22Rv1 (cell line): ENCODE results near the gene SLC22A13.
"Not testable (repeated sequence)": the region's sequence is repeated elsewhere in the genome, so short reads cannot be mapped to it uniquely, and the experiment has no call there.

Experiments used
- H3K27ac ChIP-seq: fragments of 450-650 bp; 2 replicates; pipeline ENCODE4 v1.5.1; 2017
- ZFX ChIP-seq: fragments of 450-650 bp; IDR thresholded peaks from 2 replicates; pipeline ENCODE4 v1.6.1; 2017; ENCODE audit warnings: antibody characterized with exemption, borderline replicate concordance
- TF ChIP-seq, protein P1 (sequence below): fragments of 450-650 bp; IDR thresholded peaks from 2 replicates; pipeline ENCODE4 v1.5.1; 2017; ENCODE audit warnings: mild to moderate bottlenecking

Gene SLC22A13

DNA sequence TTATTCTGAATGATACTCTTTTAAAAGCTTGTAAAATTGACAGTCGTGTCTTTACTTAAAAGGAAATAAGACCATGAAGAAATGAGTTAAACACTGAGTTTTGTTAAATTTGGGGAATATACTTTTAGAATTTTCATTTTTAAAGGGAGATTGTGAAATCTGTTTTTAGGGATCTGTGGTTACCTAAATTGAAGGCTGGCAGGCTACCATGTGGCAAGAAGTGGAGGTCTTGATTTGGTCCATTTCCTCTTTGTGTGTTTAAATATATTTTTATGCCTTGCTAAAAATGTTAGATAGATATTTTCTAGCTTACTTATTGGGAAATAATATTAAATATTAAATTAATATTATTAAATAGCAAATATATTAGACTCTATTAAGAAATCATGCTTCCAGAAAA lies 36.6 kb upstream of the SLC22A13 start:
- no peak overlapping the region for H3K27ac ChIP-seq
- TF ChIP-seq, protein P1, sequence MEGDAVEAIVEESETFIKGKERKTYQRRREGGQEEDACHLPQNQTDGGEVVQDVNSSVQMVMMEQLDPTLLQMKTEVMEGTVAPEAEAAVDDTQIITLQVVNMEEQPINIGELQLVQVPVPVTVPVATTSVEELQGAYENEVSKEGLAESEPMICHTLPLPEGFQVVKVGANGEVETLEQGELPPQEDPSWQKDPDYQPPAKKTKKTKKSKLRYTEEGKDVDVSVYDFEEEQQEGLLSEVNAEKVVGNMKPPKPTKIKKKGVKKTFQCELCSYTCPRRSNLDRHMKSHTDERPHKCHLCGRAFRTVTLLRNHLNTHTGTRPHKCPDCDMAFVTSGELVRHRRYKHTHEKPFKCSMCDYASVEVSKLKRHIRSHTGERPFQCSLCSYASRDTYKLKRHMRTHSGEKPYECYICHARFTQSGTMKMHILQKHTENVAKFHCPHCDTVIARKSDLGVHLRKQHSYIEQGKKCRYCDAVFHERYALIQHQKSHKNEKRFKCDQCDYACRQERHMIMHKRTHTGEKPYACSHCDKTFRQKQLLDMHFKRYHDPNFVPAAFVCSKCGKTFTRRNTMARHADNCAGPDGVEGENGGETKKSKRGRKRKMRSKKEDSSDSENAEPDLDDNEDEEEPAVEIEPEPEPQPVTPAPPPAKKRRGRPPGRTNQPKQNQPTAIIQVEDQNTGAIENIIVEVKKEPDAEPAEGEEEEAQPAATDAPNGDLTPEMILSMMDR, result no peak
- no peak for TF ChIP-seq ZFX

DNA sequence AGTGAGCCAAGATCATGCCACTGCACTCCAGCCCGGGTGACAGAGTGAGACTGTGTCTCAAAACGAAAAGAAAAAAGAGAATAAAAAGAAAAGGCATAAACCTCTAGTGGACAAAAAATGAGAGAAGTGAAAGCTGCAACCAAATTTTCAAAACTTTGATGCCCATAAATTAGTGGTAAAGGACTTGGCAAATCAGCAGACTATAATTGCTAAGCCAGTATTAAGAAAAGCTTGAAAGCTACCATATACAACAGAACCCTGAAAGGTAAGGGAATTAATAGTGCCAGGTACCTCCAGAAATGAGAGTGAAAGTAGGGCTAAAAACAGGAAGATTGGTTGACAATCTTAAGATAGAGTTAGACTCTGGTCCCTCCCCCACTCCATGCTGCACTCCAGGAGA lies 32.9 kb upstream of the SLC22A13 start:
- no peak overlapping the region for H3K27ac ChIP-seq
- TF ChIP-seq, protein P1, result no peak
- TF ChIP-seq ZFX, result no peak

DNA sequence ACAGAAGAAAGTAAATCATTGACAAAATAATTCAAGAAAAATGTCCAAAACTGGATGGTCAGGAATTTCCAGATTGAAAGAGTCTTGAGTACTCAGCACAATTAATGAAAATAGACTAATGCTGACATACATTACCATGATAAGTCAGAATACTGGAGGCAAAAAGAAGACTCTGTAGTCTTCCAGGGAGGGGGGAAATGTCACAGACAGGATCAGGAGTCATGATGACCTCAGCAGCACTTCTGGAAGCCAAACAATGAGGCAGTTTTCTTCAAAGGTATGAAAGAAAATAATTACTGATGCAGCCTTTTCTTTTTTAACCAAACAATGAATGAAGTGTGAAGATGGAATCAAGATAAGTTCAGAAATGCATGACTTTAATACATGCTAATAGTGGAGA lies 30.1 kb upstream of the SLC22A13 start:
- no peak for TF ChIP-seq ZFX
- TF ChIP-seq, protein P1, result no peak
- no peak overlapping the region for H3K27ac ChIP-seq

DNA sequence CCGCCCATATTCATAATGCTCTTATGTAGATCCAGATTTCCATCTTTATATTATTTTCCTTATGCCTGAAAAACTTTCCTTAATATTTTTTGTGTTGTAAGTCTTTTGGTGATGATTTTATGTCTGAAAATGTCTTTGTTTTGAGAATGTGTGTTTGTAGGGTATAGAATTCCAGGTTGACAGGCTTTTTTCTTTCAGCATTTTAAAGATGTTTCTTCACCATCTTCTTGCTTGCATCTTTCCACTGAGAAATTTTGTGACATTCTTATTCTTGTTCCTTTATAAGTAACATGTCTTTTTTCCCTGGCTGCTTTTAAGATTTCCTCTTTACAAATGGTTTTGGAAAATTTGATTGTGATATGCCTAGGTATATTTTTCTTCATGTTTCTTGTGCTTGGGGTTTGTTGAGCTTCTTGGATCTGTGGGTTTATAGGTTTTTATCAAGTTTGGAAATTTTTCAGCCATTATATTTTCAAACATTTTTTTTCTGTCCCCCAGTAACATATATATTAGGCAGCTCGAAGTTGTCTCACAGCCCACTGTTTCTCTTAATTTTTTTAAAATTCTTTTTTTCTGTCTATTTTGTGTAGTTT lies 27.1 kb upstream of the SLC22A13 start:
- TF ChIP-seq, protein P1, result no peak
- TF ChIP-seq ZFX, result no peak
- no peak overlapping the region for H3K27ac ChIP-seq

DNA sequence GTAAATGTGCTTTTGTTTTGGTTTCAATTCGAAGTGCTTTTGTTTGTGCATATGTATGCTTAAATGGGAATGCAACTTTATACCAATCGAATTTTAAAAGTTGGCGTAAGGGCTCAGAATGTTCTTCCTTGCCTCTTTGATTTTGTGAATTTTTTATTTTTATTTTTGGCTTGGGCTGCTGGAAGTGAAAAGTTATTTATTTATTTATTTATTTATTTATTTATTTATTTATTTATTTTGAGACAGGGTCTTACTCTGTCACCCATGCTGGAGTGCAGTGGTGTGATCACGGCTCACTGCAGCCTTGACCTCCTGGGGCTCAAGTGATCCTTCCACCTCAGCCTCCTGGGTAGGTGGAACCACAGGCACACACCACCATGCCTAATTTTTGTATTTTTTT lies 22.8 kb upstream of the SLC22A13 start:
- not testable (repeated sequence) for H3K27ac ChIP-seq

DNA sequence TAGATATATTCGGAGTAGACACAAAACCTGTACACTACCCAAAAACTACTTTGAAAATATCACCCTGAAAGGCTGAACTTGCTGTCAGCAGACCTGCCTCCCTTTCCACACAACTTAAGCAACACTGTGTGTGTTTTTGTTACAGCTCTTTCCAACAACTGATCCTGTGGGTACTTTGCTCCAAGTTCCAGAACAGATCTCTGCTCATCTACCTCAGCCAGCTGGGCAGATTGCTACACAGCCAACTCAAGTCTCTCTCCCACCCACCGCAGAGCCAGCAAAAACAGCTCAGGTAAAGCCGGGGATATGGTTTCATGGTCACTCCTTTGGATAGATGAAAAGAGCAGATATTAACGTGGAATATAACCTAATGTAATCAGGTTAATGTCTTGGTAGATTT lies 19.7 kb upstream of the SLC22A13 start:
- TF ChIP-seq, protein P1, result no peak
- TF ChIP-seq ZFX, result no peak
- no peak overlapping the region for H3K27ac ChIP-seq

DNA sequence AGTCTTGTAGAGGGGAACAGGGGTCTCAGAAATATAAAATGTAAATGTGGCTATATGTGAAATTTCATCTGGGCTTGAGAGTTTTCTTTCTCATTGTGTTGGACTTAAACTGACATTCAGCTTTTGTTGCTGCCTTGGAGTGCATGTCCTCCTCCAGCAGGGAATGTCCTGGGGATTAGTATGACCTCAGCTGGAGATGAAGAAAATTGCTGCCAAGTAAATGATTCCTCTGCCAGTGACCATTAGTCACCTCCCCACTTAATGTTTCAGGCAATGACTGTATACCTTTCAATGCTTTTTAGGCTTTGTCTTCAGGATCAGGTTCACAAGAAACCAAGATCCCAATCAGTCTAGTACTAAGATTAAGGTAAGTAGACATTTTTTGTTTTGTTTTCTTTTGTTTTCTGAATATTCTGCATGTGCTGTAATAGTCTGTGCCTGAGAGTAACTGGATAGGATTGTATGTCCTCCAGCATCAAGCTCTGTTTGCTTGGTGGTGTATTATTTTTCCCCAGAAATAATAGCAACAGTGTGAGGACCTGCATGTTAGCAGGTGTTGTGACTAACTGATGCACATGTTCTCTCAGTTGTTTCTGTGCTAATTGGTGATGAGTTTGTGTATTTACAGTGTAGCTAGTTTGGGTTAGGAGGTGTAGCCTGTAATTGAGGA lies 18.1 kb upstream of the SLC22A13 start:
- H3K27ac ChIP-seq, result no peak overlapping the region
- TF ChIP-seq ZFX, result no peak
- TF ChIP-seq, protein P1, result no peak
